Activated CD8-positive, alpha-beta T cell treated with anti-CD3 and anti-CD28 coated beads for 36 hours (primary cell): ENCODE data around the gene WRAP53. TPM values are rescaled to one million over a fixed set of nuclear protein-coding genes. Genes with fewer than 3 reads are reported as not detected.

Experiments
- ATAC-seq: fragments of 200-7000 bp; cut with Tn5 transposase; one replicate; pipeline ENCODE4 v1.10.0; 2021; ENCODE audit warnings: mild to moderate bottlenecking, moderate library complexity
- CTCF ChIA-PET: fragments of 350-600 bp; sonication (Branson Sonifier 250); formaldehyde crosslinking; loops from one replicate; lab custom pipeline; 2021; ENCODE audit warnings: antibody characterized with exemption; lab: Charles Lee
- POLR2A ChIA-PET: fragments of 350-600 bp; sonication (Branson Sonifier 250); formaldehyde crosslinking; loops from one replicate; lab custom pipeline; 2021; ENCODE audit warnings: antibody characterized with exemption; lab: Charles Lee
- DNase-seq: peaks from one replicate; pipeline ENCODE4 v3.0.0-alpha.2; 2020
- H3K27ac Mint-ChIP-seq: one replicate; pipeline ENCODE4 v1.8.0; 2021; ENCODE audit warnings: mild to moderate bottlenecking, mixed read lengths
- H3K27me3 Mint-ChIP-seq: one replicate; pipeline ENCODE4 v1.8.0; 2021; ENCODE audit warnings: mixed read lengths
- H3K36me3 Mint-ChIP-seq: one replicate; pipeline ENCODE4 v1.8.0; 2021; ENCODE audit warnings: low read depth, mixed read lengths
- H3K4me1 Mint-ChIP-seq: one replicate; pipeline ENCODE4 v1.8.0; 2021; ENCODE audit warnings: low read depth, mixed read lengths
- H3K4me3 Mint-ChIP-seq: one replicate; pipeline ENCODE4 v1.8.0; 2021; ENCODE audit warnings: mild to moderate bottlenecking, moderate library complexity, mixed read lengths
- H3K9me3 Mint-ChIP-seq: one replicate; pipeline ENCODE4 v1.8.0; 2021; ENCODE audit warnings: mixed read lengths
- intact Hi-C: fragments of 100-400 bp; cut with micrococcal nuclease; formaldehyde crosslinking; loops from one replicate; pipeline ENCODE4 v1.10.0; 2022
- total RNA-seq, 2 experiments: library from RNA; stranded (reverse); gene quantifications; one replicate each; pipeline ENCODE4 v1.2.3, GENCODE V29; 2021
- TF ChIP-seq, protein P1 (sequence below): fragments of 200-600 bp; IDR thresholded peaks from one replicate; pipeline ENCODE4 v1.8.0; 2022; ENCODE audit warnings: antibody characterized with exemption, mild to moderate bottlenecking

WRAP53 gene
- total RNA-seq, 2 experiments from 2014 or later, result 27.5 to 28.6 TPM

DNA sequence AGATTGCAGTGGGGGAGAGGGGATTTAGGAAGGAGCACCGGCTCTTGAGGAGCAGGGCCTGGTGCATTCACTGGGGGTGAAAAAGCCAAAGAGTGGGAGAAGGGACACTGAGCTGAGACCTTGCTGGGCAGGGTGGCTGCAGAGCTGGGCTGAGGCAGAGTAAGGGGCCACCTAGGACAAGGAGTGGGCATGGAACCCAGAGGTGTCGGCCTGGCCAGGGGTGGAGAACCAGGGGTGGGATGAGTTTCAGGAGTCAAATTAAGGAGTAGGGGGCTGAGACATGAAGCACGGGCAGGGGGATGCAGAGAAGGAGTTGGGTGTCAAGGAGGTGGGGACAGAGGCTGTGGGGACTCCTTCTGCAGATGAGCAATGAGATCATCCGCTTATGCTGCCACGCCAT is 49.3 kb downstream of the WRAP53 start:
- Mint-ChIP-seq H3K27ac (no peak overlapping the region), H3K4me3 (no peak overlapping the region), H3K36me3 (no peaks in the 10 kb centered on the region), H3K9me3 (no peaks in the 10 kb centered on the region), H3K4me1 (no peaks in the 10 kb centered on the region), H3K27me3 (peaks cover 7% of the 10 kb centered on the region)
- DNase-seq (no peak), ATAC-seq (no peak)
- intact Hi-C loops, result no loop called here
- TF ChIP-seq, protein P1, sequence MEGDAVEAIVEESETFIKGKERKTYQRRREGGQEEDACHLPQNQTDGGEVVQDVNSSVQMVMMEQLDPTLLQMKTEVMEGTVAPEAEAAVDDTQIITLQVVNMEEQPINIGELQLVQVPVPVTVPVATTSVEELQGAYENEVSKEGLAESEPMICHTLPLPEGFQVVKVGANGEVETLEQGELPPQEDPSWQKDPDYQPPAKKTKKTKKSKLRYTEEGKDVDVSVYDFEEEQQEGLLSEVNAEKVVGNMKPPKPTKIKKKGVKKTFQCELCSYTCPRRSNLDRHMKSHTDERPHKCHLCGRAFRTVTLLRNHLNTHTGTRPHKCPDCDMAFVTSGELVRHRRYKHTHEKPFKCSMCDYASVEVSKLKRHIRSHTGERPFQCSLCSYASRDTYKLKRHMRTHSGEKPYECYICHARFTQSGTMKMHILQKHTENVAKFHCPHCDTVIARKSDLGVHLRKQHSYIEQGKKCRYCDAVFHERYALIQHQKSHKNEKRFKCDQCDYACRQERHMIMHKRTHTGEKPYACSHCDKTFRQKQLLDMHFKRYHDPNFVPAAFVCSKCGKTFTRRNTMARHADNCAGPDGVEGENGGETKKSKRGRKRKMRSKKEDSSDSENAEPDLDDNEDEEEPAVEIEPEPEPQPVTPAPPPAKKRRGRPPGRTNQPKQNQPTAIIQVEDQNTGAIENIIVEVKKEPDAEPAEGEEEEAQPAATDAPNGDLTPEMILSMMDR, result no peak
- ChIA-PET POLR2A (no interaction called here), CTCF (interaction anchor here (1.0 kb wide), 1 partner anchor 252 kb away, joined by 4 read pairs; no protein-coding TSS in a partner anchor)

DNA sequence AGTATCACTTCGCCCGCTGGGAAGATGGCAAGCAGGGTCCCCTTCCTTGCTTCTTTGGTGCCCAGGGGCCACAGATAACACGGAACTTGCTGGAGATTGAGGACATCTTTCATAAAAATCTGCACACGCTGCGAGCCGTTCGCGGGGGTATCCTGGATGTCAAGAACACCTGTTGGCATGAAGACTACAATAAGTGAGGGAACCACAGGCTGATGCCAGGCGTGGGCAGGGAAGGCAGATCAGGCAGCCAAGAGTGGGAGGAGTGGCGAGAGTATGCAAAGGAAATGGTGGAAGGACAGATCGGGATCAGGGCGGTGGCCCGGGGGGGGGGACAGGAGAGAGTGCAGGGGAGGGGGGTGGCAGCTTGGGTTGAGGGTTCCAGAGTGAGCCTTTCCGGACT is 51.5 kb downstream of the WRAP53 start:
- Mint-ChIP-seq H3K27me3 (peaks cover 7% of the 10 kb centered on the region), H3K27ac (no peak overlapping the region), H3K9me3 (no peaks in the 10 kb centered on the region), H3K4me1 (no peaks in the 10 kb centered on the region), H3K4me3 (no peak overlapping the region), H3K36me3 (no peaks in the 10 kb centered on the region)
- ChIA-PET POLR2A (no interaction called here), CTCF (no interaction called here)
- intact Hi-C loops, result loop anchor here (10.0 kb wide), 1 partner anchor 75 kb away; no protein-coding TSS in a partner anchor
- DNase-seq (no peak), ATAC-seq (no peak)
- TF ChIP-seq, protein P1, result no peak

DNA sequence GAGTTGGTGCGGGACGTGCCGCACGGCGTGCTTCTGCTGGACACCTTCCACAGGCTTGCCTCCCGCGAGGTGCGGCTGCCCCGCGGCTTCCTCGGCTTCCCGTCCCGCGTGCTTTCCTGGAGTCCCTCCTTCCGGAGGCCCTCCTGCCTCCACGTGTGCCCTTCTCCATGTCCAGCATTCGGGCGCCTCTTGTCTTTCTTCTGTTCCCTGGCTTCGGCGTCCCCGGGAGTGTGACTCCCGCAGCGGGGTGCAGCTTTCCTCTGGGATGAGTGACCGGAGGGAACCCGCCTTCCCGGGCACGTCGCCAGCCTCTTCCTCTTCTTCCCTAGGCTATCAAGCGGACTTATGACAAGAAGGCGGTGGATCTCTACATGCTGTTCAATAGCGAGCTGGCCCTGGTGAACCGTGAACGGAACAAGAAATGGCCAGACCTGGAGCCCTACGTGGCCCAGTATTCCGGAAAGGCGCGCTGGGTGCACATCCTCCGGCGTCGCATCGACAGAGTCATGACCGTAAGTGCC is 52.3 kb downstream of the WRAP53 start:
- no peak for ATAC-seq
- DNase-seq, result no peak
- no peak overlapping the region for H3K27ac Mint-ChIP-seq
- CTCF ChIA-PET, result no interaction called here
- H3K4me3 Mint-ChIP-seq, result no peak overlapping the region
- H3K36me3 Mint-ChIP-seq, result no peaks in the 10 kb centered on the region
- intact Hi-C loops, result loop anchor here (10.0 kb wide), 1 partner anchor 74 kb away; no protein-coding TSS in a partner anchor
- POLR2A ChIA-PET, result no interaction called here
- H3K9me3 Mint-ChIP-seq, result no peaks in the 10 kb centered on the region
- peaks cover 7% of the 10 kb centered on the region for H3K27me3 Mint-ChIP-seq
- no peaks in the 10 kb centered on the region for H3K4me1 Mint-ChIP-seq
- TF ChIP-seq, protein P1, result no peak

DNA sequence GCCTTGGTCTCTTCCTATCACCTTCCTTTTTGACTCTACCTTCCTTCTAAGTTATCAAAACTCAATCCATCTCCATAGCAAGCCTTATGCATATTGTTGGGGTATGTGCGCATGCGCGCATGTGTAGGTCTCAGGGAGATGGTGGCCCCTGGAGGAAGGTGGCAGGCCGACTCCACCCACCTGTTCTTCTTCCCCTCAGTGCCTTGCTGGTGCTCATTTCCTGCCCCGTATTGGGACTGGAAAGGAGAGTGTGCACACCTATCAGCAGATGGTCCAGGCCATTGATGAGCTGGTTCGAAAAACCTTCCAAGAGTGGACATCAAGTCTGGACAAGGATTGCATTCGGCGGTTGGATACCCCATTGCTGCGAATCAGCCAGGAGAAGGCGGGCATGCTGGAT is 54.5 kb downstream of the WRAP53 start:
- Mint-ChIP-seq H3K27me3 (peaks cover 5% of the 10 kb centered on the region), H3K27ac (no peak overlapping the region), H3K9me3 (no peaks in the 10 kb centered on the region), H3K4me1 (no peaks in the 10 kb centered on the region), H3K36me3 (no peaks in the 10 kb centered on the region), H3K4me3 (no peak overlapping the region)
- POLR2A ChIA-PET, result interaction anchor here (0.7 to 1.3 kb wide), 2 partner anchors 54 to 202 kb away, joined by 3 read pairs; partner anchors contain the start of gene WRAP53
- no peak for ATAC-seq
- TF ChIP-seq, protein P1, result no peak
- DNase-seq, result no peak
- CTCF ChIA-PET, result interaction anchor here (0.7 to 3.2 kb wide), 37 partner anchors 8 to 320 kb away, joined by 3 to 21 read pairs (median 5); partner anchors contain the start of gene KDM6B
- intact Hi-C loops, result loop anchor here (10.0 kb wide), 1 partner anchor 72 kb away; no protein-coding TSS in a partner anchor

DNA sequence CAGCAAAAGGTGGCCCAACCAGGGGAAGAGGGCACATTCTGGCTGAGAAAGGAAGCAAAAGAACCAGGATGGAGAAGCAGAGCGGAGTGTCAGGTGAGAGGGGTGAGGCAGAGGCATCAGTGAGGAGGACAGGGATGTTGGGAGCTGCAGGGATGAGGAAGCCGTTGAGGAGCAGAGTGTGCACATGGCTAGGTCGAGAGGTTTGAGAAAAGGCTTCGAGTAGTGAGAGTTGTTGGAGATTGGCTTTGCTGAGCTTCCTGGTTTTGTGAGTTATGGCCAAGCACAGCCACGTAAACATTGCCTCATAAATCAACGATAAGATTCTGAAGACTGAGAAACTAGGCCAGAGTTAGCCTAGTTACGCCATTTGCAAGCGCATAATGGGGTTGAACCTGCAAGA is 56.1 kb downstream of the WRAP53 start:
- CTCF ChIA-PET, result interaction anchor here (0.7 to 3.2 kb wide), 28 partner anchors 12 to 342 kb away, joined by 3 to 21 read pairs (median 6); partner anchors contain the start of genes EFNB3, KDM6B and RNF227
- no peaks in the 10 kb centered on the region for H3K9me3 Mint-ChIP-seq
- TF ChIP-seq, protein P1, result no peak
- no peak overlapping the region for H3K27ac Mint-ChIP-seq
- H3K4me1 Mint-ChIP-seq, result no peaks in the 10 kb centered on the region
- H3K36me3 Mint-ChIP-seq, result no peaks in the 10 kb centered on the region
- DNase-seq (no peak), ATAC-seq (no peak)
- POLR2A ChIA-PET, result interaction anchor here (0.9 kb wide), 1 partner anchor 14 kb away, joined by 3 read pairs; no protein-coding TSS in a partner anchor
- H3K4me3 Mint-ChIP-seq, result no peak overlapping the region
- H3K27me3 Mint-ChIP-seq, result peaks cover 5% of the 10 kb centered on the region
- intact Hi-C loops, result loop anchor here (10.0 kb wide), 1 partner anchor 70 kb away; no protein-coding TSS in a partner anchor
